Ishikawa (cell line): ENCODE results near the gene RBL1.

Source experiments
- CEBPB ChIP-seq: IDR thresholded peaks from 2 replicates; pipeline ENCODE4 v1.6.1; 2012
- EGR1 ChIP-seq: IDR thresholded peaks from 2 replicates; pipeline ENCODE4 v1.6.1; 2012
- EP300 ChIP-seq: IDR thresholded peaks from 2 replicates; pipeline ENCODE4 v1.6.1; 2012; ENCODE audit warnings: borderline replicate concordance
- NFIC ChIP-seq: IDR thresholded peaks from 2 replicates; pipeline ENCODE4 v1.6.1; 2012
- TCF12 ChIP-seq: IDR thresholded peaks from 2 replicates; pipeline ENCODE4 v1.6.1; 2012; ENCODE audit warnings: low read depth
- TEAD4 ChIP-seq: IDR thresholded peaks from 2 replicates; pipeline ENCODE4 v1.6.1; 2012
- ZBTB7A ChIP-seq: IDR thresholded peaks from 2 replicates; pipeline ENCODE4 v1.6.1; 2012; ENCODE audit warnings: low read depth
- TF ChIP-seq, protein P1 (sequence below): IDR thresholded peaks from 2 replicates; pipeline ENCODE4 v1.6.1; 2012
- TF ChIP-seq, protein P2 (sequence below): IDR thresholded peaks from 2 replicates; pipeline ENCODE4 v1.6.1; 2012

GRCh38 chr20:37007898-37008649 is 87.7 kb downstream of the RBL1 start:
- TF ChIP-seq ZBTB7A (no peak), EGR1 (no peak), EP300 (no peak), TCF12 (no peak), CEBPB (no peak), NFIC (no peak), TEAD4 (no peak)
- TF ChIP-seq, protein P1, sequence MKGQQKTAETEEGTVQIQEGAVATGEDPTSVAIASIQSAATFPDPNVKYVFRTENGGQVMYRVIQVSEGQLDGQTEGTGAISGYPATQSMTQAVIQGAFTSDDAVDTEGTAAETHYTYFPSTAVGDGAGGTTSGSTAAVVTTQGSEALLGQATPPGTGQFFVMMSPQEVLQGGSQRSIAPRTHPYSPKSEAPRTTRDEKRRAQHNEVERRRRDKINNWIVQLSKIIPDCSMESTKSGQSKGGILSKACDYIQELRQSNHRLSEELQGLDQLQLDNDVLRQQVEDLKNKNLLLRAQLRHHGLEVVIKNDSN = no peak
- TF ChIP-seq, protein P2, sequence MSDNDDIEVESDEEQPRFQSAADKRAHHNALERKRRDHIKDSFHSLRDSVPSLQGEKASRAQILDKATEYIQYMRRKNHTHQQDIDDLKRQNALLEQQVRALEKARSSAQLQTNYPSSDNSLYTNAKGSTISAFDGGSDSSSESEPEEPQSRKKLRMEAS = no peak
